Left lung (tissue), 10 donors: ENCODE data around the gene RAB33A. TPM values are rescaled to one million over a fixed set of nuclear protein-coding genes. Genes with fewer than 3 reads are reported as not detected.
A peak's percentile ranks its signal among the peaks of the same experiment; 100 is the strongest.

Experiments used
- ATAC-seq: fragments of 200-7000 bp; cut with Tn5 transposase; one replicate; pipeline ENCODE4 v1.9.1; 2020; ENCODE audit warnings: moderate library complexity
- DNase-seq, 4 donors: peaks; one replicate each; pipeline ENCODE4 v3.0.0-alpha.2; 2013 to 2020
- H3K27ac ChIP-seq, 2 donors: fragments of 200-600 bp; sonication (generic) in 1 of 2; one replicate each; pipeline versions ENCODE4 v1.5.0 to v1.8.0; 2020 to 2021
- H3K27me3 ChIP-seq, 2 donors: fragments of 200-600 bp; sonication (generic) in 1 of 2; one replicate each; pipeline versions ENCODE4 v1.5.0 to v1.8.0; 2020 to 2021
- H3K36me3 ChIP-seq, 2 donors: fragments of 200-600 bp; sonication (generic) in 1 of 2; one replicate each; pipeline versions ENCODE4 v1.5.0 to v1.8.0; 2020 to 2021
- H3K4me1 ChIP-seq, 2 donors: fragments of 200-600 bp; one replicate each; pipeline ENCODE4 v1.8.0; 2021
- H3K4me3 ChIP-seq, 2 donors: fragments of 200-600 bp; sonication (generic) in 1 of 2; one replicate each; pipeline versions ENCODE4 v1.5.0 to v1.8.0; 2020 to 2021; ENCODE audit warnings: mild to moderate bottlenecking in 1 of 2
- H3K9me3 ChIP-seq, 2 donors: fragments of 200-600 bp; sonication (generic) in 1 of 2; one replicate each; pipeline versions ENCODE4 v1.5.0 to v1.8.0; 2020 to 2021
- intact Hi-C, 2 donors: fragments of 100-400 bp; cut with DNase I; formaldehyde crosslinking; loops; one replicate each; pipeline versions ENCODE4 v1.11.2 to v1.14.2; 2022
- polyA plus RNA-seq, 6 donors: library from polyadenylated mRNA; unstranded; fragments of 120-200 nt; gene quantifications; one replicate each; pipeline ENCODE4 v1.2.1, GENCODE V29; 2013; ENCODE audit not compliant: insufficient read length in 6 of 6
- total RNA-seq, 2 donors: library from RNA; stranded (reverse); fragmentation: NEBNext Ultra II Directional; extraction: Animal tissue kit (Norgen Biotek cat#: 25700); gene quantifications; one replicate each; pipeline ENCODE4 v1.2.1, GENCODE V29; 2021
- TF ChIP-seq, protein P1 (sequence below), 2 donors: fragments of 200-600 bp; sonication (generic) in 1 of 2; IDR thresholded peaks; one replicate each; pipeline versions ENCODE4 v1.5.0 to v1.8.0; 2021; ENCODE audit warnings: antibody characterized with exemption in 2 of 2
- donor health status: DM: no; HTN: yes; CAD: no.
- donor health status: DM: no; HTN: no; CAD: no.

RAB33A gene
- total and polyA plus RNA-seq, 8 donors = 0.44 to 1.4 (median 0.73) TPM

DNA sequence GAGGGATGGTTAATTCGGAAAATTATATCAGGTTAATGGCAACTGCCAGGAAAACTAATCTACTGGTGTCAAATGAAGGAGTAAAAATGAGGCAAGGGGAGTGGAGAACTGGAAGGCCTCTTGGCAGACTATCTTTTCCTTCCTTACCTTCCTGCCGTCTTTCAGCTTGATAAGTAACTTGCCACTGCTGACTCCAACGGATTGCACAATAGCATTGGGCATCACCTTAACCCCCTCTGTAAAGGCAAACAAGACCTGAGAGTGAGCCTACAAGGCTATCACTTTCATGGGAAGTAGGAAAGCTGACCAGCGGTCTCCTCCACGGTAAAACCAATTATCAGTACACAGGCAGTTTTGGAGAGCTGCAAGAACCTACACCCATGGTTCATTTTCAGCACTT, 35.3 kb upstream of the RAB33A start:
- H3K9me3 ChIP-seq = no peaks in the 10 kb centered on the region
- H3K4me1 ChIP-seq = no peaks in the 10 kb centered on the region
- TF ChIP-seq, protein P1, sequence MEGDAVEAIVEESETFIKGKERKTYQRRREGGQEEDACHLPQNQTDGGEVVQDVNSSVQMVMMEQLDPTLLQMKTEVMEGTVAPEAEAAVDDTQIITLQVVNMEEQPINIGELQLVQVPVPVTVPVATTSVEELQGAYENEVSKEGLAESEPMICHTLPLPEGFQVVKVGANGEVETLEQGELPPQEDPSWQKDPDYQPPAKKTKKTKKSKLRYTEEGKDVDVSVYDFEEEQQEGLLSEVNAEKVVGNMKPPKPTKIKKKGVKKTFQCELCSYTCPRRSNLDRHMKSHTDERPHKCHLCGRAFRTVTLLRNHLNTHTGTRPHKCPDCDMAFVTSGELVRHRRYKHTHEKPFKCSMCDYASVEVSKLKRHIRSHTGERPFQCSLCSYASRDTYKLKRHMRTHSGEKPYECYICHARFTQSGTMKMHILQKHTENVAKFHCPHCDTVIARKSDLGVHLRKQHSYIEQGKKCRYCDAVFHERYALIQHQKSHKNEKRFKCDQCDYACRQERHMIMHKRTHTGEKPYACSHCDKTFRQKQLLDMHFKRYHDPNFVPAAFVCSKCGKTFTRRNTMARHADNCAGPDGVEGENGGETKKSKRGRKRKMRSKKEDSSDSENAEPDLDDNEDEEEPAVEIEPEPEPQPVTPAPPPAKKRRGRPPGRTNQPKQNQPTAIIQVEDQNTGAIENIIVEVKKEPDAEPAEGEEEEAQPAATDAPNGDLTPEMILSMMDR (IDR thresholded peaks at IDR 0.05) = no peak
- peaks cover 0 to 55% of the 10 kb centered on the region in 2 donors for H3K36me3 ChIP-seq
- ATAC-seq = no peak
- no peaks in the 10 kb centered on the region for H3K27me3 ChIP-seq
- no peak overlapping the region for H3K4me3 ChIP-seq
- intact Hi-C loops = no loop called here
- no peak overlapping the region for H3K27ac ChIP-seq
- DNase-seq = no peak

DNA sequence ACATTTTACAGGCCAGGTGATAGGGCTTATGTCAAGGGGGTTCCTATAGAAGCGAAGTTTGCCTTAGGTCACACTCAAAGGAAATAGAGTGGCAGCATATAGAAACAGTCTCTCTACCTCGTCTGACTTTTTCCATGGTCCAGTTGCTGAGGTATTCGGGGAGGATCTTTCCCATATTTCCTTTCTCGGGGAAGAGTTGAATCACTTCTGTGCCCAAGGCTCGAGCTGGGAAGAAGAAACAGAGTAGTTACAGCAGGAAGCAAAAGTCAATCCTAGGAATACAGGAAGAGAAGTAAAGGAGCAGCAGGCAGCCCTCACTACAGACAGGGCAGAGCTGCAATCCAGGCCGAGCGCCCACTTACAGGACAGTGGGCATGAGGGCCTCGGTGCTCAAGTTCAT, 34.8 kb upstream of the RAB33A start:
- DNase-seq (no peak), ATAC-seq (no peak)
- no peaks in the 10 kb centered on the region for H3K27me3 ChIP-seq
- no peaks in the 10 kb centered on the region for H3K9me3 ChIP-seq
- intact Hi-C loops = no loop called here
- H3K36me3 ChIP-seq = peaks cover 0 to 52% of the 10 kb centered on the region in 2 donors
- no peaks in the 10 kb centered on the region for H3K4me1 ChIP-seq
- no peak overlapping the region for H3K4me3 ChIP-seq
- no peak overlapping the region for H3K27ac ChIP-seq
- TF ChIP-seq, protein P1 (IDR thresholded peaks at IDR 0.05) = no peak

DNA sequence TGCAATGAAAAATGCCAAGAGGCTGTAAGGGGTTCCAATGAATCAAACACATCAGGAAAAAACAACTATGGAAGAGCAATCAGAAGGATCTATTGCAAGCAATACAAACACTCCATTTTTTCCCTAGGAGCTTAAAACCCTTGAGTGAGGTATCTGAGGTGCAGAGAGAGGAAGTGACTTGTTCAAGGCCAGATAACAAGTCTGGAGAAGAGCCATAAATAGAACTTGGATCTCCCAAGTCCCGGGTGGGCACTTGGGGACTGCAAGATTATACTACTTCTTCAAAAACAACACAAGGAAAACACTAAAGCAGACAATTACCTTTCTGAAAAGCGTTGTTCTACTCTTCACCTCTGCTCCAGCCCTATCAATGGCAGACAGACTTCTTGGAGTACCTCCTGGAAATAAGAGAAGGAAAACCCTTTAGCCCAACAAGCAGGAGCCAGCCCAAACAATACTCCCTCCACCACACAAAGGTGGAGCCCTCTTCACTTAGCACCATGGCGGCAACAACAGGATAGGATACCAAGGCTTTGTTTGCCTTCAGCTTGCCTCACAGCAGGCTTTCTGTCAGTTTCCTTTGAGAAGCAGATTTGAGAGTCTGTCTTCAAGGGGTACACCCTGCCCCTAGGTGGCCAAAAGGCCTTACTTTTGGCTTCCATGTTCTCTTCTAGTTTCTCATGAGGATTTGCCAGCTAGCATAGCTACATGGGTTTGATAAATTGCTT, 32.1 kb upstream of the RAB33A start:
- ATAC-seq = peak; percentile 79
- no peak overlapping the region for H3K4me3 ChIP-seq
- no peaks in the 10 kb centered on the region for H3K9me3 ChIP-seq
- H3K36me3 ChIP-seq = peaks cover 0 to 54% of the 10 kb centered on the region in 2 donors
- intact Hi-C loops = no loop called here
- TF ChIP-seq, protein P1 (IDR thresholded peaks at IDR 0.05) = no peak
- no peak for DNase-seq
- no peaks in the 10 kb centered on the region for H3K27me3 ChIP-seq
- H3K4me1 ChIP-seq = no peaks in the 10 kb centered on the region
- no peak overlapping the region for H3K27ac ChIP-seq

DNA sequence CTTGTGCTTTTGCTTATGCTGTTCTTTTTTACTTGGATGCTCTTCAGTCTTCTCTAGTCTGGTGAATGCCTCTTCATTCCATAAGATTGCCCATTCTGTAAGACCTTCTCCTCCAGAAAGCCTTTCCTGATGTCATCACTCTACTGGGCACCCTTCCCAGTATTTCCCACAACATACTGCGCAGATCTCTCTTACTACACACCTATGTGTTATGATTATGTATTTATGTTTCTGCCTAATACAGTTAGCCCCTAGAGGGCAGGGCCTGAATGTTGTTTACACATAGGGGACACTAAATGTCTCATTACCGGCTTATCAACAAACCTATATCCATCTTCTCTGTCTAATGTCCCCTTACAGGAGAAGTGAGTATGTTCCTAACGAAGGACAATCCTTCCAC, 27.3 kb upstream of the RAB33A start:
- Histone ChIP-seq H3K4me3 (no peak overlapping the region), H3K9me3 (no peaks in the 10 kb centered on the region), H3K4me1 (no peaks in the 10 kb centered on the region), H3K36me3 (peaks cover 0 to 45% of the 10 kb centered on the region in 2 donors), H3K27ac (no peak overlapping the region), H3K27me3 (no peaks in the 10 kb centered on the region)
- ATAC-seq (no peak), DNase-seq (no peak)
- intact Hi-C loops = no loop called here
- TF ChIP-seq, protein P1 (IDR thresholded peaks at IDR 0.05) = no peak

DNA sequence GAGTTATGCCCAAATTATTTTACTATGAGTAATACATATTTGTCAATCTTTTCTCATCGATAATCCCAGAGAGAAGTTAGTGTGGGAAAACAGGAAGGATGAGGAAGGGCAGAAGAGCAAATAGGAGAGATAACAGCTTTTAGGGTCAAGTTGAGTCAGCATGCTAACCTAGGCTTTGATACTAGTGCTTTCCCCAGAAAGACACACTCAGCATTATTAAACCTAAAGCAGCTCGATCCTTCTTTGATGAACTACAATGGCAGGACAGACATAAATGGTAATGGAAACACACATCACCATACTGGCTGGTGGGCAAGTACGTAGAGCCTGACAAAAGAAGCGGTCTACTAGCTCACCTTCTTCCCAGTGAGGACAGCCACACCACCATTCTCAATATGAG, 26.6 kb upstream of the RAB33A start:
- no peak overlapping the region for H3K27ac ChIP-seq
- H3K27me3 ChIP-seq = no peaks in the 10 kb centered on the region
- TF ChIP-seq, protein P1 (IDR thresholded peaks at IDR 0.05) = no peak
- no peaks in the 10 kb centered on the region for H3K9me3 ChIP-seq
- intact Hi-C loops = no loop called here
- DNase-seq (no peak), ATAC-seq (no peak)
- H3K36me3 ChIP-seq = peaks cover 0 to 45% of the 10 kb centered on the region in 2 donors
- no peak overlapping the region for H3K4me3 ChIP-seq
- no peaks in the 10 kb centered on the region for H3K4me1 ChIP-seq
